GM23338 (cell line): ENCODE data around the gene MAP3K5.

Experiments used
- CREB1 ChIP-seq: fragments of 250-450 bp; sonication (Bioruptor Pico); IDR thresholded peaks from 2 replicates; pipeline ENCODE4 v1.5.0; 2020; ENCODE audit warnings: low read depth, mild to moderate bottlenecking, moderate library complexity
- TF ChIP-seq, protein P1 (sequence below), 2 experiments: fragments of 200-600 bp in 1 of 2; sonication (generic) in 1 of 2; conservative IDR thresholded peaks; 2 replicates each; pipeline versions ENCODE4 v1.5.1 to v1.6.1; 2016 to 2017; ENCODE audit warnings: antibody characterized with exemption in 2 of 2, low read depth in 2 of 2, mild to moderate bottlenecking in 2 of 2, moderate library complexity in 1 of 2

DNA sequence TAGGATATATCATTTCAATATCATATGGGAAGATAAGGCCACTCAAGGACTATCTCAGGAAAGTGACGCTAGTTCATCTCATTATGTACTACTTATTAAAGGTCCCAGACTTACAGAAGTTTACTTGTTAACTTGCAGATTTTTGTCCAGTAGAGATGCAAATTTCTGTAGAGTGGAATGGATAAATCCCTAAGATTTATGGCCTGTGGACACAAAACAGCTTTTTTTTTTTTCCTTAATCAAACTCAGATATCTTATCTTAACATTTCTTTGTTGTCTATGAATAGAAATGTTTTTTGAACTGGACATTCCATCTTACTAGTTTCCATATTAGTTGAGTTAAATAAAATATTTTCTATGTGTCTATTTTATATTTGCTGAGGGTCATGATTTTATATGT is 131.6 kb downstream of the MAP3K5 start:
- TF ChIP-seq, protein P1, sequence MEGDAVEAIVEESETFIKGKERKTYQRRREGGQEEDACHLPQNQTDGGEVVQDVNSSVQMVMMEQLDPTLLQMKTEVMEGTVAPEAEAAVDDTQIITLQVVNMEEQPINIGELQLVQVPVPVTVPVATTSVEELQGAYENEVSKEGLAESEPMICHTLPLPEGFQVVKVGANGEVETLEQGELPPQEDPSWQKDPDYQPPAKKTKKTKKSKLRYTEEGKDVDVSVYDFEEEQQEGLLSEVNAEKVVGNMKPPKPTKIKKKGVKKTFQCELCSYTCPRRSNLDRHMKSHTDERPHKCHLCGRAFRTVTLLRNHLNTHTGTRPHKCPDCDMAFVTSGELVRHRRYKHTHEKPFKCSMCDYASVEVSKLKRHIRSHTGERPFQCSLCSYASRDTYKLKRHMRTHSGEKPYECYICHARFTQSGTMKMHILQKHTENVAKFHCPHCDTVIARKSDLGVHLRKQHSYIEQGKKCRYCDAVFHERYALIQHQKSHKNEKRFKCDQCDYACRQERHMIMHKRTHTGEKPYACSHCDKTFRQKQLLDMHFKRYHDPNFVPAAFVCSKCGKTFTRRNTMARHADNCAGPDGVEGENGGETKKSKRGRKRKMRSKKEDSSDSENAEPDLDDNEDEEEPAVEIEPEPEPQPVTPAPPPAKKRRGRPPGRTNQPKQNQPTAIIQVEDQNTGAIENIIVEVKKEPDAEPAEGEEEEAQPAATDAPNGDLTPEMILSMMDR (conservative IDR thresholded peaks at IDR 0.05; ENCODE audit: low read depth in 2 of 2) = no peak
- no peak for TF ChIP-seq CREB1
